ENCODE measurements around the gene TRAIP.

- TF ChIP-seq CTCF (IDR thresholded peaks at IDR 0.05; ENCODE audit: poor library complexity) (no peak), EZH2 (IDR thresholded peaks at IDR 0.05; ENCODE audit: borderline replicate concordance) (no peak)
These were observed 39.4 kb upstream of the TRAIP start for GRCh38 chr3:49895791-49896190.
